Diencephalon (tissue), 1 donor: ENCODE results near the gene COG2. TPM values are rescaled to one million over a fixed set of nuclear protein-coding genes. Genes with fewer than 3 reads are reported as not detected.

Experiments used
- total RNA-seq: library from RNA; depleted of rRNA; stranded (reverse); fragments of >200 nt; gene quantifications from one replicate; pipeline ENCODE4 v1.2.3, GENCODE V29; 2014

Gene COG2, protein sequence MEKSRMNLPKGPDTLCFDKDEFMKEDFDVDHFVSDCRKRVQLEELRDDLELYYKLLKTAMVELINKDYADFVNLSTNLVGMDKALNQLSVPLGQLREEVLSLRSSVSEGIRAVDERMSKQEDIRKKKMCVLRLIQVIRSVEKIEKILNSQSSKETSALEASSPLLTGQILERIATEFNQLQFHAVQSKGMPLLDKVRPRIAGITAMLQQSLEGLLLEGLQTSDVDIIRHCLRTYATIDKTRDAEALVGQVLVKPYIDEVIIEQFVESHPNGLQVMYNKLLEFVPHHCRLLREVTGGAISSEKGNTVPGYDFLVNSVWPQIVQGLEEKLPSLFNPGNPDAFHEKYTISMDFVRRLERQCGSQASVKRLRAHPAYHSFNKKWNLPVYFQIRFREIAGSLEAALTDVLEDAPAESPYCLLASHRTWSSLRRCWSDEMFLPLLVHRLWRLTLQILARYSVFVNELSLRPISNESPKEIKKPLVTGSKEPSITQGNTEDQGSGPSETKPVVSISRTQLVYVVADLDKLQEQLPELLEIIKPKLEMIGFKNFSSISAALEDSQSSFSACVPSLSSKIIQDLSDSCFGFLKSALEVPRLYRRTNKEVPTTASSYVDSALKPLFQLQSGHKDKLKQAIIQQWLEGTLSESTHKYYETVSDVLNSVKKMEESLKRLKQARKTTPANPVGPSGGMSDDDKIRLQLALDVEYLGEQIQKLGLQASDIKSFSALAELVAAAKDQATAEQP
- total RNA-seq, result 23.1 TPM

DNA sequence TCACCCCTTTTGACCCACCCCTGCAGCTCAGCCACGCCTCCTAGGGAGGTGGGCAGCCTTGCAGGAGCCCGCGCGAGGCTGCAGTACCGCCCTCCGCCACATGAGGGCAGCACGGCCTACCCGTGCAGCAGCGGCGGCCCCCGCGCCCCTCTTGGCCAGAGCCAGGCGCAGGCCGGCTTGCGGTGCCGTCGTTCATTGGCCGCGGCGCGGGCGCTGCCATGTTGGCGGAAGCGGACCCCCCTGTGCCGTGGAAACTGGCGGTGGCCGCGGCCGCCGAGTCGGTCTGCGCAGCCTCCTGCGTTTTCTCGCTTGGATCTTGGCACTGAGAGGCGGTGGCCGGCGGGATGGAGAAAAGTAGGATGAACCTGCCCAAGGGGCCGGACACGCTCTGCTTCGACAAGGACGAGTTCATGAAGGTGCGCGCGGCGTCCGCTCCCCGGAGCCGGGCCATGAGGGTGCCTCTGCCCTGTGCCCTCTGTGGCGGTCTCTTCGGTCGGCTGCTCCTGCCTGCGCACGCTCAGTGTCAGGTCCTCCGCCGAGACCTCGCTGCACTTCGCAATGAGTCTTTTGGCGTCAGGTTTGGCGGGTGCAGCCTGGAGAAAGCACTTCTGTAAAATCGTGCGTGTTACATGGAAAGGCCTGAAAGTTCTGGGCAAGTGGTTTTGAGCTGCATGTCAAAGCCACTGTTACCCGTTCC lies at the start of gene COG2:
COG2 (plus strand) TSS at position 219 of the 697 bp plus-strand sequence; CDS start at position 345, 126 bp downstream.

DNA sequence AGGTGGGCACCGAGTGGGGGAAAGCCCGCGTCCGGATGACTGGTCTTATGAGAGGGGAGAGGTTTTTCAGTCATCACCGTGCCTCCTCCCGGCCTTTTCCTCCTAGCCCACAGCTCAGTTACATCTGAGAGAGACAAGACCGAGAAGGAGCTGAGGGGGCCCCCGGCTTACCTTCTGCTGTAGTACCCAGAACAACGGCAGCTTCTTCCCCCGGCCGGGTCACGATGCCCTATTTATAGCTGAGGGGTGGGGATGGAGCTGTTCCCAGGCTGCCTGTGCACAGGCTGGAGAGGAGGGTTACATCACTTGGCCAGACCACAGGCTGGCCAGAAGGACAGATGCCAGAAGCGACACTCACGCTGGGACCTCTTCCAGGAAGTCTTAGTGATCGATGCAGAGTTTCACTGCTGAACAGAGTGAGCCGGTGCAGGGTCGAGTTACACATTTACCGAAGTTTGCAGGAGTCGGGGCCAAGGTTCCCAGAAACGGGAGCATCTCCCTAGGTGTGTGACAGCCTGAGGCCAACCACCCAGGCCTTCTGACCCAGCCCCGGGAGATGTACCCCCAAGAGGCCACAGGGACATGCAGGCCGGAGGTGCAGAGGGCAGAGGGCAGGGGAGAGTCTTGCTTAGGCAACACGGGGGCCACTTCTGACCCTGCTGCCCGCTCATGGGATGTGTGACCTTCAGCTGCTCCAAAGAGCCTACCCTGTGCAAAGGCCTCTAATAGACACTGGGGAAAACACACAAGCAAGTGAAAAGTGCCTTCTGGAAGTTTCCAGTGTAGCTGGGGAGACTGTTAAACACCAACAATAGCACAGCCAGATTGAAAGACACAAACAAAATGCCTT lies 71.9 kb downstream of the COG2 start, which contains the start of gene AGT:
AGT (minus strand) TSS at position 208 of the 850 bp plus-strand sequence. CDS start 3,299 bp downstream, outside the sequence.

Other genes starting within 250 kb of the COG2 start
- gene PGBD5, start 216.1 kb upstream of the COG2 start, total RNA-seq, result 12.2 TPM
- 42.4 TPM for gene AGT, start 71.6 kb downstream of the COG2 start, total RNA-seq
- gene CAPN9, start 104.9 kb downstream of the COG2 start, total RNA-seq, result not detected
- 21.0 TPM for gene C1orf198, start 226.0 kb downstream of the COG2 start, total RNA-seq